HEK293T (cell line): ENCODE results near the gene TBRG4.

ENCODE experiments used
- CTCF ChIA-PET: fragments of 350-600 bp; formaldehyde crosslinking; extraction: SDS; loops from one replicate; lab custom pipeline; 2021; ENCODE audit warnings: antibody characterized with exemption, inconsistent platforms; lab: Yijun Ruan, JAX
- POLR2A ChIA-PET: fragments of 350-600 bp; formaldehyde crosslinking; extraction: SDS; loops from one replicate; lab custom pipeline; 2020; ENCODE audit warnings: antibody characterized with exemption, inconsistent platforms; lab: Yijun Ruan, JAX
- DNase-seq: peaks from one replicate; pipeline ENCODE4 v3.0.0; 2012; ENCODE audit warnings: mixed read lengths; ENCODE audit errors: extremely low spot score
- ARNT ChIP-seq: fragments of 450-650 bp; IDR thresholded peaks from 2 replicates; pipeline ENCODE4 v1.6.1; 2017; ENCODE audit warnings: mild to moderate bottlenecking
- BHLHE40 ChIP-seq: fragments of 450-650 bp; IDR thresholded peaks from 2 replicates; pipeline ENCODE4 v1.6.1; 2016; ENCODE audit warnings: mild to moderate bottlenecking, moderate library complexity, borderline replicate concordance
- CTBP1 ChIP-seq: fragments of 450-650 bp; IDR thresholded peaks from 2 replicates; pipeline ENCODE4 v1.6.1; 2016; ENCODE audit warnings: borderline replicate concordance
- ELF4 ChIP-seq: fragments of 450-650 bp; IDR thresholded peaks from 2 replicates; pipeline ENCODE4 v1.6.1; 2017; ENCODE audit warnings: antibody characterized with exemption
- FOXA1 ChIP-seq: fragments of 450-650 bp; IDR thresholded peaks from 2 replicates; pipeline ENCODE4 v1.6.1; 2016; ENCODE audit warnings: mild to moderate bottlenecking
- FOXK2 ChIP-seq: fragments of 450-650 bp; IDR thresholded peaks from 2 replicates; pipeline ENCODE4 v1.6.1; 2016; ENCODE audit warnings: mild to moderate bottlenecking
- FOXM1 ChIP-seq: fragments of 450-650 bp; IDR thresholded peaks from 2 replicates; pipeline ENCODE4 v1.6.1; 2017; ENCODE audit warnings: mild to moderate bottlenecking, borderline replicate concordance
- L3MBTL2 ChIP-seq: fragments of 450-650 bp; conservative IDR thresholded peaks from 2 replicates; pipeline ENCODE4 v1.6.1; 2016; ENCODE audit warnings: mild to moderate bottlenecking
- LEF1 ChIP-seq: fragments of 450-650 bp; IDR thresholded peaks from 2 replicates; pipeline ENCODE4 v1.6.1; 2017; ENCODE audit warnings: mild to moderate bottlenecking, borderline replicate concordance
- NFRKB ChIP-seq: fragments of 450-650 bp; IDR thresholded peaks from 2 replicates; pipeline ENCODE4 v1.6.1; 2016; ENCODE audit warnings: mild to moderate bottlenecking, moderate library complexity
- SP1 ChIP-seq: fragments of 450-650 bp; IDR thresholded peaks from 2 replicates; pipeline ENCODE4 v1.6.1; 2017
- SUZ12 ChIP-seq: fragments of 450-650 bp; IDR thresholded peaks from 2 replicates; pipeline ENCODE4 v1.6.1; 2016; ENCODE audit warnings: mild to moderate bottlenecking
- TARDBP ChIP-seq: fragments of 450-650 bp; IDR thresholded peaks from 2 replicates; pipeline ENCODE4 v1.6.1; 2016
- ZNF384 ChIP-seq: fragments of 450-650 bp; IDR thresholded peaks from 2 replicates; pipeline ENCODE4 v1.6.1; 2016
- TF ChIP-seq, protein P1 (sequence below): fragments of 450-650 bp; IDR thresholded peaks from 2 replicates; pipeline ENCODE4 v1.6.1; 2016

The TBRG4 gene

GRCh38 chr7:45105588-45106188, 5.8 kb downstream of the TBRG4 start:
- no peak for TF ChIP-seq NFRKB
- TF ChIP-seq ZNF384, result no peak
- CTCF ChIA-PET, result no interaction called here
- DNase-seq, result no peak
- POLR2A ChIA-PET, result interaction anchor here (0.9 kb wide), 1 partner anchor 13 kb away, joined by 3 read pairs; no protein-coding TSS in a partner anchor

GRCh38 chr7:45104844-45105587, 6.5 kb downstream of the TBRG4 start:
- DNase-seq, result no peak
- CTCF ChIA-PET, result no interaction called here
- TF ChIP-seq NFRKB (no peak), SUZ12 (no peak), ZNF384 (no peak), FOXM1 (no peak)
- POLR2A ChIA-PET, result interaction anchor here (0.9 to 1.3 kb wide), 2 partner anchors 13 to 257 kb away, joined by 3 read pairs; partner anchors contain the start of gene H2AZ2

DNA sequence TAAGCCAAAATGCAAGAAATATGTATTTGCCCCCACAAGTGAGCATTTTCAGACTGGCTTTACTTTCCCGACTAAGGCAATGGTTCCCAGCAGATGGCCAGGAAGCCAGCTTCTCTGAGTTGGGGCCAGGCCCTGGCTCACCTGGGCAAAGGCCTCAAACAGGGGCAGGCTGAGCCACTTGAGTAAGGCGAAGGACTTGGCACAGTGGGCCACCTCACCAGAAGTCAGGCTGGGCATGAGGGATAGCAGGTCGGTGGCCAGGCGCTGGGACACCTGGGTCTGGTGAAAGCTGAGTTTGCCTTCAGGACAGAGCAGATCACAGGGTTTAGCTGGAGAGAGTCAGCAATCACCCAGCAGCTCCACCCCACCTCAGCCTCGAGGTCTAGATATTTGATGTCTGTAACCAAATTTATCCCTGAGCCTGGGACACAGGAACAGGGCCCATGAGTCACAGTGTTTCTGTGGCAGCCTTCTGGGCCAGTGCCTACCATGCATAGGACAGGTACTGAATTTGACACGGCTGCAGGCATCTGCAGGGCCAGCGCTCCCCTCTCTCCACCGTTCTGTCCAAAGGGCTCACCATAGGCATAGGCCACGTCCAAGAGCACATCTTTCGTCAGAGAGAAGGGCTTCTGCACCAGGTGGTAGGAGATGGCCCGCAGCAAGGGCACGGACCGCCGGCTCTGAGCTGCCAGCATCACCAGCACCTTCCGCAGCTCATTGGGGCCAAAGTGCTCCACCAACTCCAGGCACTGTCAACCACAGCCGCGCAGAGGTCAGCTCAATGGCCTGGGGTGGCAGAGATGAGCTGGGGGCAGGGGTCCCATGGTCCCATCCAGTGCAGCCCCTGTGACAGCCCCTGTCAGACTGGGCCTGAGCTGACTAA, 7.3 kb downstream of the TBRG4 start:
- TF ChIP-seq SUZ12 (no peak), ARNT (no peak), NFRKB (no peak), TARDBP (no peak), FOXA1 (no peak), FOXK2 (no peak), SP1 (no peak), CTBP1 (no peak)
- DNase-seq, result no peak
- CTCF ChIA-PET, result no interaction called here
- POLR2A ChIA-PET, result interaction anchor here (1.1 to 1.3 kb wide), 2 partner anchors 12 to 256 kb away, joined by 3 read pairs; partner anchors contain the start of gene H2AZ2

GRCh38 chr7:45102785-45103712, 8.4 kb downstream of the TBRG4 start:
- TF ChIP-seq LEF1, result no peak
- TF ChIP-seq, protein P1, sequence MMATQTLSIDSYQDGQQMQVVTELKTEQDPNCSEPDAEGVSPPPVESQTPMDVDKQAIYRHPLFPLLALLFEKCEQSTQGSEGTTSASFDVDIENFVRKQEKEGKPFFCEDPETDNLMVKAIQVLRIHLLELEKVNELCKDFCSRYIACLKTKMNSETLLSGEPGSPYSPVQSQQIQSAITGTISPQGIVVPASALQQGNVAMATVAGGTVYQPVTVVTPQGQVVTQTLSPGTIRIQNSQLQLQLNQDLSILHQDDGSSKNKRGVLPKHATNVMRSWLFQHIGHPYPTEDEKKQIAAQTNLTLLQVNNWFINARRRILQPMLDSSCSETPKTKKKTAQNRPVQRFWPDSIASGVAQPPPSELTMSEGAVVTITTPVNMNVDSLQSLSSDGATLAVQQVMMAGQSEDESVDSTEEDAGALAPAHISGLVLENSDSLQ, result no peak
- no peak for TF ChIP-seq FOXK2
- no peak for TF ChIP-seq SUZ12
- no peak for TF ChIP-seq CTBP1
- TF ChIP-seq FOXA1, result no peak
- TF ChIP-seq ZNF384, result no peak
- no peak for TF ChIP-seq FOXM1
- no peak for TF ChIP-seq ARNT
- no peak for TF ChIP-seq L3MBTL2
- no peak for TF ChIP-seq ELF4
- no peak for TF ChIP-seq BHLHE40
- ChIA-PET CTCF (interaction anchor here (0.6 kb wide), 1 partner anchor 34 kb away, joined by 3 read pairs; no protein-coding TSS in a partner anchor), POLR2A (interaction anchor here (1.1 kb wide), 1 partner anchor 11 kb away, joined by 3 read pairs; no protein-coding TSS in a partner anchor)
- DNase-seq, result no peak

DNA sequence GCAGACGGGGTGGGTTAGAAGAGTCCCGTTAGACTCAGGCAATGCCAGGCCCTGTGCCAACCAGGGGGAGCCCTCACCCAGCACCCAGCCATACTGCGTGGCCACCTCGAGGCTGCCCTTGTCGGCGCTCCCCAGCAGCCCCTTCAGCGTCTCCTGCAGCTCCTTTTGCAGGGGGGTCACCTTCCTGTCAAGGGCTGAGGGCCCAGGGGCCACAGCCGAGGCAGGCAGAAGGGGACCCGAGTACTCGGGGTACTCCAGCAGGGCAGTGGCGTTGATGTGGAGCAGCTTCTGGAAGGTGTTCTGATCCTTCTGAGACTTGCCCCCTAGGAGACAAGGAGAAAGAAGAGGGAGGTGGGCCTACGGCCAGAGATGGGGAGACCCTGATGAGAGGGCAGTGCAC, 9.7 kb downstream of the TBRG4 start:
- TF ChIP-seq FOXA1, result no peak
- no peak for TF ChIP-seq L3MBTL2
- TF ChIP-seq ZNF384, result no peak
- no peak for TF ChIP-seq BHLHE40
- no peak for TF ChIP-seq LEF1
- no peak for TF ChIP-seq SP1
- TF ChIP-seq TARDBP, result no peak
- POLR2A ChIA-PET, result no interaction called here
- no peak for DNase-seq
- CTCF ChIA-PET, result no interaction called here

DNA sequence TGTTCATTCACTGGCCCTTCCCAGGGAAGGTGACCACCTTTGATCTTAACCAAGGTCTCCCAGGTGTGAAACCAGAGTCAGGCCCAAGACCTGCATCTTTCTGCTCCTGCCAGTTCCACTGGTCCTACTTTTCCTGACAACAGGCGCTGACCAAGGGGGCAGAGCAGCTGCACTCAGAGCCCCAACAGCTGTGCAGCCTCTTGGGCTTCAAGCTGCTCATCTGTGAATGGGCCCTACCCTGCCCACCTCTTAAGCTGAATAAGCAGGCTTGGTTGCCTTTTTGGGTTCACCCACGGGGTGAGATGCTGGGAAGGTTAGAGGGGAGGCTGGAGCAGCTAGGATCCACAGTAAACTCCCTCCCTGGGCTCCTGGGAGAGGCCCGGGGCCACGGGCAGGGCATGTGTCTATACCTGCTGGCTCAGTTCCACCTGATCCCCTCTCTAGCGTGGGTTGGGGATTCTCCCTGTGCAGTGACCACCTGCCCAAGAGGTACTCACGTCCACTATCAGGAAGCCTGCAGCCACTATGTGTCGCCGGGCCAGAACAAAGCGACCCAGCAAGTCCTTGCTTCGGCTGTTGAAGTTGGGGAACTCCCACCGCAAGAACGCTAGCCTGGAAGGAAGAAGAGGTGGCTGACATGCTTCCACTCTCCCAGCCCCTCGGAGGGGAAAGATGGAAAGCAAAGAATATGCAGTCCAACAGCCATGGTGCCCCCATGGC, 10.6 kb downstream of the TBRG4 start:
- ChIA-PET CTCF (no interaction called here), POLR2A (interaction anchor here (1.0 kb wide), 1 partner anchor 11 kb away, joined by 9 read pairs; the partner anchor contains the start of gene TBRG4)
- TF ChIP-seq ELF4, result no peak
- no peak for TF ChIP-seq NFRKB
- no peak for TF ChIP-seq FOXA1
- TF ChIP-seq, protein P1, result no peak
- TF ChIP-seq TARDBP, result no peak
- no peak for TF ChIP-seq SP1
- no peak for TF ChIP-seq FOXM1
- no peak for TF ChIP-seq BHLHE40
- no peak for TF ChIP-seq LEF1
- no peak for TF ChIP-seq CTBP1
- no peak for DNase-seq
